Upper lobe of right lung (tissue), 1 donor: ENCODE results near the gene HRC. TPM values are rescaled to one million over a fixed set of nuclear protein-coding genes. Genes with fewer than 3 reads are reported as not detected.

Experiments
- ATAC-seq: fragments of 200-7000 bp; cut with Tn5 transposase; one replicate; pipeline ENCODE4 v1.9.1; 2020; ENCODE audit warnings: mild to moderate bottlenecking, moderate library complexity
- DNase-seq: peaks from one replicate; pipeline ENCODE4 v3.0.0-alpha.2; 2020
- H3K27ac ChIP-seq: fragments of 200-600 bp; one replicate; pipeline ENCODE4 v1.8.0; 2022
- H3K27me3 ChIP-seq: fragments of 200-600 bp; one replicate; pipeline ENCODE4 v1.8.0; 2022; ENCODE audit warnings: mild to moderate bottlenecking
- H3K36me3 ChIP-seq: fragments of 200-600 bp; one replicate; pipeline ENCODE4 v1.8.0; 2022
- H3K4me1 ChIP-seq: fragments of 200-600 bp; one replicate; pipeline ENCODE4 v1.8.0; 2022
- H3K4me3 ChIP-seq: fragments of 200-600 bp; one replicate; pipeline ENCODE4 v1.8.0; 2022; ENCODE audit warnings: mild to moderate bottlenecking
- H3K9me3 ChIP-seq: fragments of 200-600 bp; one replicate; pipeline ENCODE4 v1.8.0; 2022
- intact Hi-C: fragments of 100-400 bp; cut with DNase I; formaldehyde crosslinking; loops from one replicate; pipeline ENCODE4 v1.11.0; 2022
- total RNA-seq: library from RNA; stranded (reverse); fragmentation: NEBNext Ultra II Directional; extraction: Animal tissue kit (Norgen Biotek cat#: 25700); gene quantifications from one replicate; pipeline ENCODE4 v1.2.1, GENCODE V29; 2021
- TF ChIP-seq, protein P1 (sequence below): fragments of 200-600 bp; IDR thresholded peaks from one replicate; pipeline ENCODE4 v1.8.0; 2022; ENCODE audit warnings: antibody characterized with exemption
- donor health status: DM: no; HTN: yes; CAD: no; lungs with severe emphysema.

Gene HRC
- total RNA-seq, 1 donor from 2014 or later, result 2.2 TPM

DNA sequence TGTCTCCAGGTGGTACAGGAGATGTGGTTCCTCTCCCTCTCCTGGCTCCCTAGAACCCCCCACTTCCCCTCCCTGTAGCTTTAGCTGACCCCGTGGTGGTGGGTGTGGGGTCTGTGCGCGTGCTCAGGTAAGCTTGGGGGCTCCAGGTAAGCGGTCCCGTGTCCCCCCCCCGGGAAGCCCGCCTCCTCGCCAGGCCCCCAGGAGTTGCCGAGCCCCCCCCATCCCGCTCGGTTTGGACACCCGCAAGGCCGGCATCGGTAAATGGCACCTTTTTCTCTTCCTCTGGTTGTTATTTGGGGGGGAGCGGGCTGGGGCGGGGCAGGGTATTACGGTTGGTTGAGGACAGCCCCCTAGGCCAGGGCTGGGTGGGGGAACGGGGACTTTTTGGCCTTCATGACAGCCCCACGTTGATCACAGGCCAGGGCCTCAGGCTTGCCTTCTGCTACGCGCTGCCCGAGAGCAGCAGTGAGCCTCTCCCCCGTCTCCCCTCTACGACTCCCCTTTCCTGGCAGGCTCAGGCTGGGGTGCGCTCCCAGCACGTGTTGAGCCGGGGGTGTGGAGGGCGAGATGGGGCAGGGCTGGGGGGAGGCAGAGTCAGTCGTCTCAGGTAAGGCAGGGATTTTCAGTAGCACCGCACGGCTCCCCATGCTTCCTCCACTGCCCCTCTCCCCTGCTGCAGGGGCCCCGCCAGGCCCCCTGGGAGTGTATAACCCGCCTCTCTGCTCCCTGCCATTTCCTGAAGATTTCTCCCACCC lies 51.7 kb downstream of the HRC start:
- peaks cover 100% of the 10 kb centered on the region for H3K36me3 ChIP-seq
- no peaks in the 10 kb centered on the region for H3K9me3 ChIP-seq
- no peaks in the 10 kb centered on the region for H3K27me3 ChIP-seq
- no peaks in the 10 kb centered on the region for H3K4me1 ChIP-seq
- no peak overlapping the region for H3K4me3 ChIP-seq
- DNase-seq (no peak), ATAC-seq (no peak)
- intact Hi-C loops, result no loop called here
- TF ChIP-seq, protein P1, sequence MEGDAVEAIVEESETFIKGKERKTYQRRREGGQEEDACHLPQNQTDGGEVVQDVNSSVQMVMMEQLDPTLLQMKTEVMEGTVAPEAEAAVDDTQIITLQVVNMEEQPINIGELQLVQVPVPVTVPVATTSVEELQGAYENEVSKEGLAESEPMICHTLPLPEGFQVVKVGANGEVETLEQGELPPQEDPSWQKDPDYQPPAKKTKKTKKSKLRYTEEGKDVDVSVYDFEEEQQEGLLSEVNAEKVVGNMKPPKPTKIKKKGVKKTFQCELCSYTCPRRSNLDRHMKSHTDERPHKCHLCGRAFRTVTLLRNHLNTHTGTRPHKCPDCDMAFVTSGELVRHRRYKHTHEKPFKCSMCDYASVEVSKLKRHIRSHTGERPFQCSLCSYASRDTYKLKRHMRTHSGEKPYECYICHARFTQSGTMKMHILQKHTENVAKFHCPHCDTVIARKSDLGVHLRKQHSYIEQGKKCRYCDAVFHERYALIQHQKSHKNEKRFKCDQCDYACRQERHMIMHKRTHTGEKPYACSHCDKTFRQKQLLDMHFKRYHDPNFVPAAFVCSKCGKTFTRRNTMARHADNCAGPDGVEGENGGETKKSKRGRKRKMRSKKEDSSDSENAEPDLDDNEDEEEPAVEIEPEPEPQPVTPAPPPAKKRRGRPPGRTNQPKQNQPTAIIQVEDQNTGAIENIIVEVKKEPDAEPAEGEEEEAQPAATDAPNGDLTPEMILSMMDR, result no peak
- no peak overlapping the region for H3K27ac ChIP-seq

DNA sequence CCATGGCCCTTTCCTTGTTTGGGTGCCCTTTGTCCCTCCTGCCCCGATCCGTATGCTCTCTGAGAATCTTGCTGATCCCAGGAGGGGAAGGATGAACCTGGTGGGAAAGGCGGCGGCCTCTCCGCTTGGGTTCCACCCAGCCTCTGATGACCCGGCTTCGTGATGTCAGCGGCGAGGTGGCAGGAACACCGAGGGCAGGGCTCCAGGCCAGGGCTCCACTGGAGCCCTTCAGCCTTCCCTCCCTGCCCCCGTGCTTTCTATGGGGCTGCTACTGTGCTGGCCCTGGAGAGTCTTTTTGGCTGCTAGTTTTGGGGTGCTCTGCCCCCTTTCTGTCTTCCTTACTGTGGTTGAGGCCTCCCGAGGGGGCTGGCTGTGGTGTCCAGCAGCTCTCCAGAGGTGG lies 52.9 kb downstream of the HRC start:
- Histone ChIP-seq H3K4me3 (no peak overlapping the region), H3K27ac (no peak overlapping the region), H3K27me3 (no peaks in the 10 kb centered on the region), H3K36me3 (peaks cover 97% of the 10 kb centered on the region), H3K4me1 (peaks cover 3% of the 10 kb centered on the region), H3K9me3 (no peaks in the 10 kb centered on the region)
- intact Hi-C loops, result no loop called here
- TF ChIP-seq, protein P1, result no peak
- DNase-seq (no peak), ATAC-seq (no peak)

Other genes starting within 250 kb of the HRC start
- gene DHDH, start 221.7 kb downstream of the HRC start, total RNA-seq, result 3.0 TPM
- 127 TPM for gene BAX, start 200.5 kb downstream of the HRC start, total RNA-seq
- gene FTL, start 190.1 kb downstream of the HRC start, total RNA-seq, result 7,346 TPM
- gene GYS1, start 162.1 kb downstream of the HRC start, total RNA-seq, result 35.1 TPM
- 37.6 TPM for gene RUVBL2, start 161.5 kb downstream of the HRC start, total RNA-seq
- gene LHB, start 138.3 kb downstream of the HRC start, total RNA-seq, result not detected
- not detected for gene CGB3, start 131.1 kb downstream of the HRC start, total RNA-seq
- gene CGB2, start 123.5 kb downstream of the HRC start, total RNA-seq, result not detected
- not detected for gene CGB1, start 118.5 kb downstream of the HRC start, total RNA-seq
- not detected for gene CGB5, start 111.5 kb downstream of the HRC start, total RNA-seq
- not detected for gene CGB8, start 106.3 kb downstream of the HRC start, total RNA-seq
- 0.43 TPM for gene CGB7, start 97.6 kb downstream of the HRC start, total RNA-seq
- 2.7 TPM for gene NTF4, start 90.6 kb downstream of the HRC start, total RNA-seq
- gene KCNA7, start 82.7 kb downstream of the HRC start, total RNA-seq, result not detected
- 179 TPM for gene SNRNP70, start 69.9 kb downstream of the HRC start, total RNA-seq
- gene LIN7B, start 41.0 kb downstream of the HRC start, total RNA-seq, result 12.2 TPM
- gene C19orf73, start 36.3 kb downstream of the HRC start, total RNA-seq, result 1.5 TPM
- 10.7 TPM for gene PPFIA3, start 35.9 kb downstream of the HRC start, total RNA-seq
- gene TRPM4, start 2.4 kb upstream of the HRC start, total RNA-seq, result 44.3 TPM
- 4.5 TPM for gene SLC6A16, start 169.8 kb upstream of the HRC start, total RNA-seq
- 101 TPM for gene CD37, start 180.0 kb upstream of the HRC start, total RNA-seq
- 36.4 TPM for gene TEAD2, start 207.0 kb upstream of the HRC start, total RNA-seq
- gene DKKL1, start 208.5 kb upstream of the HRC start, total RNA-seq, result not detected
- gene KASH5, start 232.9 kb upstream of the HRC start, total RNA-seq, result 2.2 TPM